GM08714 (cell line): ENCODE results near the gene DYSF.

Source experiments
- H3K4me3 ChIP-seq: fragments of 200-500 bp; sonication (Bioruptor generic); 2 replicates; pipeline ENCODE4 v1.5.1; 2014; ENCODE audit warnings: mild to moderate bottlenecking, low read length, inconsistent platforms
- ZNF274 ChIP-seq: IDR thresholded peaks from 2 replicates; pipeline ENCODE4 v1.6.1; 2012; ENCODE audit warnings: mild to moderate bottlenecking, low read depth, low read length

DYSF gene

GRCh38 chr2:71620851-71621251 is 167.5 kb downstream of the DYSF start:
- no peak for TF ChIP-seq ZNF274
- no peak overlapping the region for H3K4me3 ChIP-seq

- TF ChIP-seq ZNF274, result no peak
- H3K4me3 ChIP-seq, result no peak overlapping the region
Observed at GRCh38 chr2:71629273-71629672, 175.9 kb downstream of the DYSF start.

GRCh38 chr2:71629771-71630453 is 176.6 kb downstream of the DYSF start:
- TF ChIP-seq ZNF274, result no peak

GRCh38 chr2:71630454-71631328 is 177.3 kb downstream of the DYSF start:
- TF ChIP-seq ZNF274, result no peak
- H3K4me3 ChIP-seq, result no peak overlapping the region

More at GRCh38 chr2:71629771-71630453, 176.6 kb downstream of the DYSF start:
- no peak overlapping the region for H3K4me3 ChIP-seq

GRCh38 chr2:71631411-71631931 is 178.1 kb downstream of the DYSF start:
- H3K4me3 ChIP-seq, result no peak overlapping the region
- no peak for TF ChIP-seq ZNF274

- no peak overlapping the region for H3K4me3 ChIP-seq
- no peak for TF ChIP-seq ZNF274
Observed at GRCh38 chr2:71633086-71633485, 179.7 kb downstream of the DYSF start.

- H3K4me3 ChIP-seq, result no peak overlapping the region
- TF ChIP-seq ZNF274, result no peak
Observed at GRCh38 chr2:71634567-71634966, 181.2 kb downstream of the DYSF start.

GRCh38 chr2:71635798-71636197 is 182.4 kb downstream of the DYSF start:
- no peak overlapping the region for H3K4me3 ChIP-seq
- no peak for TF ChIP-seq ZNF274

- no peak for TF ChIP-seq ZNF274
- H3K4me3 ChIP-seq, result no peak overlapping the region
Observed at GRCh38 chr2:71637168-71637567, 183.8 kb downstream of the DYSF start.

GRCh38 chr2:71637736-71638135 is 184.4 kb downstream of the DYSF start:
- no peak for TF ChIP-seq ZNF274
- H3K4me3 ChIP-seq, result no peak overlapping the region

- H3K4me3 ChIP-seq, result no peak overlapping the region
- TF ChIP-seq ZNF274, result no peak
Observed at GRCh38 chr2:71639735-71640134, 186.4 kb downstream of the DYSF start.

- H3K4me3 ChIP-seq, result no peak overlapping the region
- no peak for TF ChIP-seq ZNF274
Observed at GRCh38 chr2:71640489-71640888, 187.1 kb downstream of the DYSF start.

- no peak for TF ChIP-seq ZNF274
- no peak overlapping the region for H3K4me3 ChIP-seq
Observed at GRCh38 chr2:71643674-71644357, 190.5 kb downstream of the DYSF start.

GRCh38 chr2:71646028-71646427 is 192.7 kb downstream of the DYSF start:
- no peak for TF ChIP-seq ZNF274
- H3K4me3 ChIP-seq, result no peak overlapping the region
